ENCODE measurements around the gene PRPF38A. TPM values are rescaled to one million over a fixed set of nuclear protein-coding genes. Genes with fewer than 3 reads are reported as not detected.

The PRPF38A gene
- polyA plus RNA-seq, 1 of the 3 experiments (the other 2 are of a cell fraction) = 24.3 TPM

GRCh38 chr1:52461821-52462220 lies 57.4 kb downstream of the PRPF38A start (continued):
- TF ChIP-seq, protein P1, sequence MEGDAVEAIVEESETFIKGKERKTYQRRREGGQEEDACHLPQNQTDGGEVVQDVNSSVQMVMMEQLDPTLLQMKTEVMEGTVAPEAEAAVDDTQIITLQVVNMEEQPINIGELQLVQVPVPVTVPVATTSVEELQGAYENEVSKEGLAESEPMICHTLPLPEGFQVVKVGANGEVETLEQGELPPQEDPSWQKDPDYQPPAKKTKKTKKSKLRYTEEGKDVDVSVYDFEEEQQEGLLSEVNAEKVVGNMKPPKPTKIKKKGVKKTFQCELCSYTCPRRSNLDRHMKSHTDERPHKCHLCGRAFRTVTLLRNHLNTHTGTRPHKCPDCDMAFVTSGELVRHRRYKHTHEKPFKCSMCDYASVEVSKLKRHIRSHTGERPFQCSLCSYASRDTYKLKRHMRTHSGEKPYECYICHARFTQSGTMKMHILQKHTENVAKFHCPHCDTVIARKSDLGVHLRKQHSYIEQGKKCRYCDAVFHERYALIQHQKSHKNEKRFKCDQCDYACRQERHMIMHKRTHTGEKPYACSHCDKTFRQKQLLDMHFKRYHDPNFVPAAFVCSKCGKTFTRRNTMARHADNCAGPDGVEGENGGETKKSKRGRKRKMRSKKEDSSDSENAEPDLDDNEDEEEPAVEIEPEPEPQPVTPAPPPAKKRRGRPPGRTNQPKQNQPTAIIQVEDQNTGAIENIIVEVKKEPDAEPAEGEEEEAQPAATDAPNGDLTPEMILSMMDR (IDR thresholded peaks at IDR 0.05) = no peak
- no peak for TF ChIP-seq ELF1 (IDR thresholded peaks at IDR 0.05)

DNA sequence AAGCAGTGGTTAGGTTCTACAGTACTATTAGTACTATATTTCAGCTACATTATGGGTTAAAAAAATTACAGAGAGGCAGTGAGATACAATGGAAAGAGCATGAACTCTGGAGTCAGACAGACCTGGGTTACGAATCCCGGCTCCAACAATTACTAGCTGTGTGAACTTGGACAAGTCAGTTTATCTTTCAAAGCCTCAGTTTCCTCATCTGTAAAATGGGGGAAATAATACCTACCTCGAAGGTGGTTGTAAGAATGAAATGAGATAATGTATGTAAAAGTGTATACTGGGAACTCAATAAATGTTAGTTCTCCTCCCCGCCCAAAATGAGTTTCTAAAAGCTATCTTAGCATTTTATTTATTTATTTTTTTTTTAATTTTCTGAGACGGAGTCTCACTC lies 59.5 kb downstream of the PRPF38A start:
- DNase-seq = no peak
- WGBS (ENCODE audit: low lambda C conversion rate) = 86% methylated on average over 5 of the region's 5 CpGs
- TF ChIP-seq NRF1 (IDR thresholded peaks at IDR 0.05; ENCODE audit: low read depth, low read length) (no peak), SMC3 (IDR thresholded peaks at IDR 0.05; ENCODE audit: low read depth, low read length) (no peak), RCOR1 (IDR thresholded peaks at IDR 0.05; ENCODE audit: low read length) (no peak), ELF1 (IDR thresholded peaks at IDR 0.05) (no peak), GABPA (IDR thresholded peaks at IDR 0.05; ENCODE audit: low read depth) (no peak), FOXM1 (IDR thresholded peaks at IDR 0.05; ENCODE audit: low read depth) (no peak), NFIC (IDR thresholded peaks at IDR 0.05; ENCODE audit: borderline replicate concordance) (no peak), RFX5 (IDR thresholded peaks at IDR 0.05; ENCODE audit: low read length) (no peak), TAF1 (IDR thresholded peaks at IDR 0.05; ENCODE audit: borderline replicate concordance, low read depth, low read length) (no peak), GATA2 (CRISPR knock-in tag; IDR thresholded peaks at IDR 0.05) (no peak), YY1 (IDR thresholded peaks at IDR 0.05; ENCODE audit: low read depth) (no peak)
- TF ChIP-seq, protein P2, sequence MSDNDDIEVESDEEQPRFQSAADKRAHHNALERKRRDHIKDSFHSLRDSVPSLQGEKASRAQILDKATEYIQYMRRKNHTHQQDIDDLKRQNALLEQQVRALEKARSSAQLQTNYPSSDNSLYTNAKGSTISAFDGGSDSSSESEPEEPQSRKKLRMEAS (IDR thresholded peaks at IDR 0.05; ENCODE audit: low read depth) = no peak
- TF ChIP-seq, protein P1 (IDR thresholded peaks at IDR 0.05) = no peak
- TF ChIP-seq, protein P3, sequence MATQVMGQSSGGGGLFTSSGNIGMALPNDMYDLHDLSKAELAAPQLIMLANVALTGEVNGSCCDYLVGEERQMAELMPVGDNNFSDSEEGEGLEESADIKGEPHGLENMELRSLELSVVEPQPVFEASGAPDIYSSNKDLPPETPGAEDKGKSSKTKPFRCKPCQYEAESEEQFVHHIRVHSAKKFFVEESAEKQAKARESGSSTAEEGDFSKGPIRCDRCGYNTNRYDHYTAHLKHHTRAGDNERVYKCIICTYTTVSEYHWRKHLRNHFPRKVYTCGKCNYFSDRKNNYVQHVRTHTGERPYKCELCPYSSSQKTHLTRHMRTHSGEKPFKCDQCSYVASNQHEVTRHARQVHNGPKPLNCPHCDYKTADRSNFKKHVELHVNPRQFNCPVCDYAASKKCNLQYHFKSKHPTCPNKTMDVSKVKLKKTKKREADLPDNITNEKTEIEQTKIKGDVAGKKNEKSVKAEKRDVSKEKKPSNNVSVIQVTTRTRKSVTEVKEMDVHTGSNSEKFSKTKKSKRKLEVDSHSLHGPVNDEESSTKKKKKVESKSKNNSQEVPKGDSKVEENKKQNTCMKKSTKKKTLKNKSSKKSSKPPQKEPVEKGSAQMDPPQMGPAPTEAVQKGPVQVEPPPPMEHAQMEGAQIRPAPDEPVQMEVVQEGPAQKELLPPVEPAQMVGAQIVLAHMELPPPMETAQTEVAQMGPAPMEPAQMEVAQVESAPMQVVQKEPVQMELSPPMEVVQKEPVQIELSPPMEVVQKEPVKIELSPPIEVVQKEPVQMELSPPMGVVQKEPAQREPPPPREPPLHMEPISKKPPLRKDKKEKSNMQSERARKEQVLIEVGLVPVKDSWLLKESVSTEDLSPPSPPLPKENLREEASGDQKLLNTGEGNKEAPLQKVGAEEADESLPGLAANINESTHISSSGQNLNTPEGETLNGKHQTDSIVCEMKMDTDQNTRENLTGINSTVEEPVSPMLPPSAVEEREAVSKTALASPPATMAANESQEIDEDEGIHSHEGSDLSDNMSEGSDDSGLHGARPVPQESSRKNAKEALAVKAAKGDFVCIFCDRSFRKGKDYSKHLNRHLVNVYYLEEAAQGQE (IDR thresholded peaks at IDR 0.05; ENCODE audit: low read depth, low read length) = no peak
- no peaks in the 10 kb centered on the region for H4K20me1 ChIP-seq (ENCODE audit: insufficient read depth)
- no peaks in the 10 kb centered on the region for H3K79me2 ChIP-seq (ENCODE audit: insufficient read depth)
- ChIA-PET POLR2A (interaction anchor here (0.5 kb wide), 1 partner anchor 18 kb away, joined by 3 read pairs; no protein-coding TSS in a partner anchor), CTCF (interaction anchor here (1.5 to 2.2 kb wide), 2 partner anchors 27 to 222 kb away, joined by 3 to 8 read pairs; no protein-coding TSS in a partner anchor)
- H3K4me2 ChIP-seq = no peak overlapping the region
- H3K9ac ChIP-seq = no peak overlapping the region
- no peak overlapping the region for H3K27ac ChIP-seq (ENCODE audit: low read depth in 2 of 2, low read length in 1 of 2)
- no peaks in the 10 kb centered on the region for H3K27me3 ChIP-seq (ENCODE audit: insufficient read depth)
- peaks cover 3% of the 10 kb centered on the region for H3F3A ChIP-seq (replicated peaks; ENCODE audit: insufficient read depth)
- no peaks in the 10 kb centered on the region for H3K4me1 ChIP-seq (ENCODE audit: control insufficient read depth in 1 of 2, insufficient read depth in 2 of 2, low read depth in 1 of 2, low read length in 1 of 2)
- no peak overlapping the region for H2AFZ ChIP-seq (ENCODE audit: low read depth)
- H3K4me3 ChIP-seq (ENCODE audit: low read depth in 2 of 2, low read length in 1 of 2) = no peak overlapping the region
- H3K9me2 ChIP-seq = no peaks in the 10 kb centered on the region
- H3K9me3 ChIP-seq = no peaks in the 10 kb centered on the region
- peaks cover 9 to 22% of the 10 kb centered on the region in 2 experiments for H3K36me3 ChIP-seq (replicated peaks in 1 of 2; ENCODE audit: control insufficient read depth in 1 of 2, insufficient read depth in 2 of 2, low read length in 1 of 2)

Data from SK-N-SH (cell line).